HG03039 (cell line): Measurements from ENCODE around the gene DCHS2.

Experiments used
- ATAC-seq: cut with Tn5 transposase; IDR thresholded peaks from one replicate; pipeline ENCODE4 v1.9.1; 2021; ENCODE audit warnings: mild to moderate bottlenecking, moderate library complexity; ENCODE audit not compliant: unreplicated experiment

The DCHS2 gene

GRCh38 chr4:154489558-154490233 lies 1.9 kb downstream of the DCHS2 start:
- no peak for ATAC-seq

GRCh38 chr4:154487145-154487544 lies 4.5 kb downstream of the DCHS2 start:
- no peak for ATAC-seq

- ATAC-seq = peak; percentile 95
Measured at GRCh38 chr4:154485127-154485773, 6.3 kb downstream of the DCHS2 start.

- ATAC-seq = peak; percentile 28
Measured at GRCh38 chr4:154478547-154478946, 13.1 kb downstream of the DCHS2 start.

- peak; percentile 87 for ATAC-seq
Measured at GRCh38 chr4:154478128-154478527, 13.5 kb downstream of the DCHS2 start.

- ATAC-seq = no peak
Measured at GRCh38 chr4:154476232-154476631, 15.4 kb downstream of the DCHS2 start.

- no peak for ATAC-seq
Measured at GRCh38 chr4:154475820-154476219, 15.8 kb downstream of the DCHS2 start.

GRCh38 chr4:154473497-154473896 lies 18.1 kb downstream of the DCHS2 start:
- no peak for ATAC-seq

GRCh38 chr4:154472858-154473257 lies 18.7 kb downstream of the DCHS2 start:
- no peak for ATAC-seq

GRCh38 chr4:154471526-154472331 lies 19.9 kb downstream of the DCHS2 start:
- no peak for ATAC-seq

GRCh38 chr4:154471032-154471431 lies 20.6 kb downstream of the DCHS2 start:
- peak; percentile 86 for ATAC-seq

GRCh38 chr4:154467886-154468285 lies 23.7 kb downstream of the DCHS2 start:
- ATAC-seq = no peak

GRCh38 chr4:154466336-154466735 lies 25.3 kb downstream of the DCHS2 start:
- no peak for ATAC-seq

- ATAC-seq = no peak
Measured at GRCh38 chr4:154465085-154465484, 26.5 kb downstream of the DCHS2 start.

- no peak for ATAC-seq
Measured at GRCh38 chr4:154464654-154465053, 26.9 kb downstream of the DCHS2 start.

- no peak for ATAC-seq
Measured at GRCh38 chr4:154462081-154462810, 29.4 kb downstream of the DCHS2 start.

GRCh38 chr4:154457471-154457870 lies 34.1 kb downstream of the DCHS2 start:
- ATAC-seq = no peak

GRCh38 chr4:154456889-154457288 lies 34.7 kb downstream of the DCHS2 start:
- ATAC-seq = no peak

GRCh38 chr4:154456240-154456639 lies 35.4 kb downstream of the DCHS2 start:
- no peak for ATAC-seq

- ATAC-seq = no peak
Measured at GRCh38 chr4:154455111-154455510, 36.5 kb downstream of the DCHS2 start.

- no peak for ATAC-seq
Measured at GRCh38 chr4:154454710-154455109, 36.9 kb downstream of the DCHS2 start.
